PC-3 (cell line): Measurements from ENCODE around the gene ASTN2.

Source experiments
- EZH2 ChIP-seq: fragments of 300-600 bp; sonication (generic); IDR thresholded peaks from one replicate; pipeline ENCODE4 v1.6.1; 2017; ENCODE audit warnings: antibody characterized with exemption, mild to moderate bottlenecking, low read length; ENCODE audit not compliant: unreplicated experiment
- TF ChIP-seq, protein P1 (sequence below): fragments of 300-600 bp; sonication (generic); conservative IDR thresholded peaks from 2 replicates; pipeline ENCODE4 v1.5.1; 2017; ENCODE audit warnings: antibody characterized with exemption, low read depth, mild to moderate bottlenecking, low read length

DNA sequence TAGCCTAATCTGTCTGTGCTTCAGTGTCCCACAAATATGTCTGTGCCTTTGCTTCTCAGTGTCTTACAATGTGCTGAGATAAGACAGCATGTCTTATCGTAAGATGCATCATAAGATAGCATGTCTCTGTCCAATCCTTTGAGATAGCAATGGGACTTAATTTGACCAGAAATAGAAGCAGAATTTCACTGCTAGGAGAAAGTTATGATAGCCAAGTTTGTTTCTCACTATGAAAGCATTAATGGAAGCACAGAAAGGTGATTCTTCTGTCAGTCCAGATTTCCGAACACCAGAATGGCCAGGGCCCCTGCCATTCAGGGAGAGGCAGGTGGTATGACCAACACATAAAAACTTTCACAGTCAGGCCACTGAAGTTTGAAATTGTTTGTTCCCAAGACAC is 616.3 kb downstream of the ASTN2 start:
- TF ChIP-seq, protein P1, sequence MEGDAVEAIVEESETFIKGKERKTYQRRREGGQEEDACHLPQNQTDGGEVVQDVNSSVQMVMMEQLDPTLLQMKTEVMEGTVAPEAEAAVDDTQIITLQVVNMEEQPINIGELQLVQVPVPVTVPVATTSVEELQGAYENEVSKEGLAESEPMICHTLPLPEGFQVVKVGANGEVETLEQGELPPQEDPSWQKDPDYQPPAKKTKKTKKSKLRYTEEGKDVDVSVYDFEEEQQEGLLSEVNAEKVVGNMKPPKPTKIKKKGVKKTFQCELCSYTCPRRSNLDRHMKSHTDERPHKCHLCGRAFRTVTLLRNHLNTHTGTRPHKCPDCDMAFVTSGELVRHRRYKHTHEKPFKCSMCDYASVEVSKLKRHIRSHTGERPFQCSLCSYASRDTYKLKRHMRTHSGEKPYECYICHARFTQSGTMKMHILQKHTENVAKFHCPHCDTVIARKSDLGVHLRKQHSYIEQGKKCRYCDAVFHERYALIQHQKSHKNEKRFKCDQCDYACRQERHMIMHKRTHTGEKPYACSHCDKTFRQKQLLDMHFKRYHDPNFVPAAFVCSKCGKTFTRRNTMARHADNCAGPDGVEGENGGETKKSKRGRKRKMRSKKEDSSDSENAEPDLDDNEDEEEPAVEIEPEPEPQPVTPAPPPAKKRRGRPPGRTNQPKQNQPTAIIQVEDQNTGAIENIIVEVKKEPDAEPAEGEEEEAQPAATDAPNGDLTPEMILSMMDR: no peak
- no peak for TF ChIP-seq EZH2
